GM23338 (cell line): Measurements from ENCODE around the gene NUP153. TPM values are rescaled to one million over a fixed set of nuclear protein-coding genes. Genes with fewer than 3 reads are reported as not detected.

Experiments used
- ATAC-seq: fragments of 200-7000 bp; cut with Tn5 transposase; 3 replicates; pipeline ENCODE4 v1.9.1; 2020
- DNase-seq: peaks from one replicate; pipeline ENCODE4 v3.0.0-alpha.2; 2015; ENCODE audit warnings: low spot score
- H2AFZ ChIP-seq: fragments of 200-600 bp; sonication (generic); 2 replicates; pipeline ENCODE4 v1.8.0; 2016; ENCODE audit warnings: antibody characterized with exemption, mild to moderate bottlenecking, moderate library complexity
- H3F3A ChIP-seq: fragments of 200-600 bp; sonication (generic); replicated peaks from 2 replicates; pipeline ENCODE4 v1.8.0; 2017; ENCODE audit warnings: antibody characterized with exemption, mixed run types, low read depth
- H3K27ac ChIP-seq: fragments of 200-600 bp; sonication (generic); 2 replicates; pipeline ENCODE4 v1.6.1; 2016; ENCODE audit warnings: low read depth
- H3K27me3 ChIP-seq: fragments of 200-600 bp; sonication (generic); 2 replicates; pipeline ENCODE4 v1.8.0; 2016; ENCODE audit warnings: mild to moderate bottlenecking, mixed run types, moderate library complexity; ENCODE audit not compliant: insufficient read depth
- H3K36me3 ChIP-seq: fragments of 200-600 bp; sonication (generic); 2 replicates; pipeline ENCODE4 v1.8.0; 2016; ENCODE audit warnings: mild to moderate bottlenecking; ENCODE audit not compliant: insufficient read depth
- H3K4me1 ChIP-seq: fragments of 200-600 bp; sonication (generic); 2 replicates; pipeline ENCODE4 v1.8.0; 2016; ENCODE audit warnings: mild to moderate bottlenecking, moderate library complexity; ENCODE audit not compliant: insufficient read depth
- H3K4me2 ChIP-seq: fragments of 200-600 bp; sonication (generic); 2 replicates; pipeline ENCODE4 v1.7.1; 2017; ENCODE audit warnings: mixed run types
- H3K4me3 ChIP-seq: fragments of 200-600 bp; sonication (generic); 2 replicates; pipeline ENCODE4 v1.6.1; 2016; ENCODE audit warnings: mixed run types
- H3K79me2 ChIP-seq: fragments of 200-600 bp; sonication (generic); replicated peaks from 2 replicates; pipeline ENCODE4 v1.8.0; 2017; ENCODE audit warnings: mild to moderate bottlenecking; ENCODE audit not compliant: insufficient read depth
- H3K9me2 ChIP-seq: fragments of 200-600 bp; sonication (generic); 2 replicates; pipeline ENCODE4 v1.8.0; 2017; ENCODE audit not compliant: insufficient read depth
- H4K20me1 ChIP-seq: fragments of 200-600 bp; sonication (generic); replicated peaks from 2 replicates; pipeline ENCODE4 v1.8.0; 2017; ENCODE audit warnings: mild to moderate bottlenecking; ENCODE audit not compliant: insufficient read depth
- H3K27ac Mint-ChIP-seq: 2 replicates; pipeline ENCODE4 v1.8.0; 2020; ENCODE audit warnings: inconsistent platforms, mild to moderate bottlenecking, moderate library complexity, mixed read lengths
- H3K27me3 Mint-ChIP-seq: 3 replicates; pipeline ENCODE4 v1.8.0; 2022; ENCODE audit warnings: low read depth, mild to moderate bottlenecking, moderate library complexity, mixed read lengths, inconsistent platforms; ENCODE audit not compliant: insufficient read depth, poor library complexity
- H3K36me3 Mint-ChIP-seq: 3 replicates; pipeline ENCODE4 v1.8.0; 2021; ENCODE audit warnings: low read depth, mild to moderate bottlenecking, inconsistent platforms, moderate library complexity, mixed read lengths
- H3K4me1 Mint-ChIP-seq: 3 replicates; pipeline ENCODE4 v1.8.0; 2020; ENCODE audit warnings: mild to moderate bottlenecking, inconsistent platforms, mixed read lengths
- H3K4me3 Mint-ChIP-seq: 3 replicates; pipeline ENCODE4 v1.8.0; 2021; ENCODE audit warnings: moderate library complexity, mild to moderate bottlenecking, inconsistent platforms, mixed read lengths
- H3K9me3 Mint-ChIP-seq: 3 replicates; pipeline ENCODE4 v1.8.0; 2020; ENCODE audit warnings: moderate library complexity, mild to moderate bottlenecking, inconsistent platforms, mixed read lengths
- EZH2 ChIP-seq: fragments of 200-600 bp; sonication (generic); IDR thresholded peaks from one replicate; pipeline ENCODE4 v1.8.0; 2017; ENCODE audit warnings: antibody characterized with exemption, mild to moderate bottlenecking, low read depth; ENCODE audit not compliant: unreplicated experiment
- JUNB ChIP-seq: IDR thresholded peaks from one replicate; pipeline ENCODE4 v1.6.1; 2016; ENCODE audit warnings: antibody characterized with exemption; ENCODE audit not compliant: unreplicated experiment
- ZNF114 ChIP-seq: fragments of 250-450 bp; sonication (Bioruptor Pico); IDR thresholded peaks from 2 replicates; pipeline ENCODE4 v1.5.0; 2020; ENCODE audit warnings: mild to moderate bottlenecking, moderate library complexity
- ZNF331 ChIP-seq: fragments of 250-450 bp; sonication (Bioruptor Pico); IDR thresholded peaks from 2 replicates; pipeline ENCODE4 v1.5.0; 2020; ENCODE audit warnings: low read depth, mild to moderate bottlenecking, moderate library complexity
- ZNF462 ChIP-seq: fragments of 250-450 bp; sonication (Bioruptor Pico); IDR thresholded peaks from 2 replicates; pipeline ENCODE4 v1.5.0; 2020; ENCODE audit warnings: mild to moderate bottlenecking, moderate library complexity
- polyA plus RNA-seq: library from polyadenylated mRNA; unstranded; fragments of >200 nt; fragmentation: Nextera tagmentation; extraction: Ambion mirVana; gene quantifications from 2 replicates; pipeline ENCODE4 v1.2.1, GENCODE V29; 2016
- total RNA-seq: library from RNA; depleted of rRNA; stranded (reverse); fragments of >200 nt; shearing (Covaris generic); gene quantifications from 2 replicates; pipeline ENCODE4 v1.2.3, GENCODE V29; 2014
- TF ChIP-seq, protein P1 (sequence below): IDR thresholded peaks from one replicate; pipeline ENCODE4 v1.6.1; 2018; ENCODE audit warnings: antibody characterized with exemption; ENCODE audit not compliant: unreplicated experiment

The NUP153 gene
- total and polyA plus RNA-seq, 2 experiments from 2014 or later = 23.8 to 88.4 TPM

DNA sequence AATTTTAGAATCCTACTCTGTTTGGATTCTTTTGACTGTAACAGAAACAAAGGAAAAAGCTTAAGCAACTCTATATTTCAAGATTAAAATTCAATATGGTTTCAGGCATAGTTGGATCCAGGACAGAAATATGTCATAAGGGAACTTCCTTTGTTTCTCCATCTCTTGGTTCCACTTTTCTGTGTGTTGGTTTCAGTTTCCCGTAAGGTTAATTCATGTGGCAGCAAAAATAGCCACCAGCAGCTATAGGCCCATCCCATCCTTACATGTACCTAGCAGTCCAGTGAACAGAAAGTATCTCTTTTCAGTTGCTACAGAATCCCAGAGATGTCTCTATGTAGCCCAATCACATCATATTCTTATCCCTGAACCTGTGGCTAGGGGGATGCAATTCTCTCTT is 115.4 kb downstream of the NUP153 start:
- no peak overlapping the region for H3K27ac ChIP-seq
- no peaks in the 10 kb centered on the region for H3K27me3 ChIP-seq
- H4K20me1 ChIP-seq = no peaks in the 10 kb centered on the region
- no peaks in the 10 kb centered on the region for H3K36me3 ChIP-seq
- TF ChIP-seq ZNF114 (CRISPR knock-in tag) (no peak), JUNB (no peak), EZH2 (no peak), ZNF331 (CRISPR knock-in tag) (no peak), ZNF462 (CRISPR knock-in tag) (no peak)
- TF ChIP-seq, protein P1, sequence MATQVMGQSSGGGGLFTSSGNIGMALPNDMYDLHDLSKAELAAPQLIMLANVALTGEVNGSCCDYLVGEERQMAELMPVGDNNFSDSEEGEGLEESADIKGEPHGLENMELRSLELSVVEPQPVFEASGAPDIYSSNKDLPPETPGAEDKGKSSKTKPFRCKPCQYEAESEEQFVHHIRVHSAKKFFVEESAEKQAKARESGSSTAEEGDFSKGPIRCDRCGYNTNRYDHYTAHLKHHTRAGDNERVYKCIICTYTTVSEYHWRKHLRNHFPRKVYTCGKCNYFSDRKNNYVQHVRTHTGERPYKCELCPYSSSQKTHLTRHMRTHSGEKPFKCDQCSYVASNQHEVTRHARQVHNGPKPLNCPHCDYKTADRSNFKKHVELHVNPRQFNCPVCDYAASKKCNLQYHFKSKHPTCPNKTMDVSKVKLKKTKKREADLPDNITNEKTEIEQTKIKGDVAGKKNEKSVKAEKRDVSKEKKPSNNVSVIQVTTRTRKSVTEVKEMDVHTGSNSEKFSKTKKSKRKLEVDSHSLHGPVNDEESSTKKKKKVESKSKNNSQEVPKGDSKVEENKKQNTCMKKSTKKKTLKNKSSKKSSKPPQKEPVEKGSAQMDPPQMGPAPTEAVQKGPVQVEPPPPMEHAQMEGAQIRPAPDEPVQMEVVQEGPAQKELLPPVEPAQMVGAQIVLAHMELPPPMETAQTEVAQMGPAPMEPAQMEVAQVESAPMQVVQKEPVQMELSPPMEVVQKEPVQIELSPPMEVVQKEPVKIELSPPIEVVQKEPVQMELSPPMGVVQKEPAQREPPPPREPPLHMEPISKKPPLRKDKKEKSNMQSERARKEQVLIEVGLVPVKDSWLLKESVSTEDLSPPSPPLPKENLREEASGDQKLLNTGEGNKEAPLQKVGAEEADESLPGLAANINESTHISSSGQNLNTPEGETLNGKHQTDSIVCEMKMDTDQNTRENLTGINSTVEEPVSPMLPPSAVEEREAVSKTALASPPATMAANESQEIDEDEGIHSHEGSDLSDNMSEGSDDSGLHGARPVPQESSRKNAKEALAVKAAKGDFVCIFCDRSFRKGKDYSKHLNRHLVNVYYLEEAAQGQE = no peak
- no peak overlapping the region for H2AFZ ChIP-seq
- no peaks in the 10 kb centered on the region for H3F3A ChIP-seq
- Mint-ChIP-seq H3K4me3 (no peak overlapping the region), H3K4me1 (no peaks in the 10 kb centered on the region), H3K27me3 (no peaks in the 10 kb centered on the region), H3K27ac (no peak overlapping the region), H3K36me3 (no peaks in the 10 kb centered on the region), H3K9me3 (no peaks in the 10 kb centered on the region; the same call in 2 of the 3 replicates)
- H3K9me2 ChIP-seq = no peaks in the 10 kb centered on the region
- H3K4me2 ChIP-seq = no peak overlapping the region
- no peaks in the 10 kb centered on the region for H3K4me1 ChIP-seq
- DNase-seq (no peak), ATAC-seq (no peak)
- H3K79me2 ChIP-seq = no peaks in the 10 kb centered on the region
- no peak overlapping the region for H3K4me3 ChIP-seq
